GM04503 (cell line): ENCODE results near the gene TMEM179B.

Source experiments
- DNase-seq: peaks from one replicate; pipeline ENCODE4 v3.0.0-alpha.2; 2012; ENCODE audit warnings: low read depth

Gene TMEM179B

GRCh38 chr11:62832336-62833234 is 45.4 kb downstream of the TMEM179B start, which contains the start of gene TEX54:
Gene TEX54 (minus strand): TSS chr11:62832841.
- no peak for DNase-seq

DNA sequence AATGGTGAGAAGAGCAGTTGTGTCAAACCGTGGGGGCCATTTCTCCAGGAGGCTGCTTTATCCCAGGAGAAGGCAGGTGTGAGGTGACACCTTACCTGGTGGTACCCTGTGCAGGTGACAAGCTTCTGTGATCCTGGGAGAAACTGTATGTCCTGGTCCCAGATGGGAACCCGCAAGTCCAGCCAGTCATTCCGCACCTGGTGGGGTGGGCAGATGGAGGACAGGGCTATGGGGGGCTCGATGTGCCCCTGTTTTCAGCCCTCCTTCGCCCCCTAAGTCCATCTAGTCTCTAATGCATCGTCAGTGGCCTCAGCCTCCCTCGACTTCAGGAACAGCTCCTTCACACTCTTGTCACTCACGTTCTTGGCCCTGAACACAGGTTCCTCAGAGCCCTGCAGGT is 48.1 kb downstream of the TMEM179B start:
- DNase-seq: no peak

- peak; percentile 61 for DNase-seq
Measured at GRCh38 chr11:62839050-62839945, 52.1 kb downstream of the TMEM179B start, which contains the start of gene WDR74. Gene WDR74 (minus strand): TSS chr11:62839590. CDS start chr11:62839570, 20 bp downstream.
